Stimulated activated CD4-positive, alpha-beta T cell treated with anti-CD3 and anti-CD28 coated beads, Interleukin-1b, Interleukin-23, amount 100 ng/mL, for 48 hours (primary cell): ENCODE results near the gene OR4M1.
"Not testable (repeated sequence)": the region's sequence is repeated elsewhere in the genome, so short reads cannot be mapped to it uniquely, and the experiment has no call there.

ENCODE experiments used
- DNase-seq: peaks from one replicate; pipeline ENCODE4 v3.0.0-alpha.2; 2020

OR4M1 gene

GRCh38 chr14:19773204-19773603 is at the start of gene OR4M1:
Gene OR4M1, plus strand, starts transcription at chr14:19773504. Its CDS starts 6,819 bp downstream, at chr14:19780323.
- DNase-seq: not testable (repeated sequence)

GRCh38 chr14:19729359-19729758 is 43.9 kb upstream of the OR4M1 start:
- DNase-seq: no peak

GRCh38 chr14:19729763-19730162 is 43.5 kb upstream of the OR4M1 start:
- DNase-seq: no peak

GRCh38 chr14:19733893-19734292 is 39.4 kb upstream of the OR4M1 start:
- DNase-seq: not testable (repeated sequence)

- DNase-seq: no peak
Measured at GRCh38 chr14:19743256-19743655, 30.0 kb upstream of the OR4M1 start, which contains the start of gene OR4Q3. Gene OR4Q3, plus strand, starts transcription at chr14:19743571.

- not testable (repeated sequence) for DNase-seq
Measured at GRCh38 chr14:19752316-19752715, 21.0 kb upstream of the OR4M1 start.

GRCh38 chr14:19754172-19754571 is 19.1 kb upstream of the OR4M1 start:
- DNase-seq: no peak

- DNase-seq: not testable (repeated sequence)
Measured at GRCh38 chr14:19771491-19771890, 1.8 kb upstream of the OR4M1 start.

- DNase-seq: no peak
Measured at GRCh38 chr14:19771895-19772430, 1.3 kb upstream of the OR4M1 start.

GRCh38 chr14:19772454-19772853 is 850 bp upstream of the OR4M1 start:
- not testable (repeated sequence) for DNase-seq

GRCh38 chr14:19775587-19775986 is 2.3 kb downstream of the OR4M1 start:
- DNase-seq: no peak

- DNase-seq: not testable (repeated sequence)
Measured at GRCh38 chr14:19785848-19786247, 12.5 kb downstream of the OR4M1 start.

GRCh38 chr14:19787318-19787717 is 14.0 kb downstream of the OR4M1 start:
- not testable (repeated sequence) for DNase-seq

- not testable (repeated sequence) for DNase-seq
Measured at GRCh38 chr14:19788150-19788549, 14.8 kb downstream of the OR4M1 start.

GRCh38 chr14:19796520-19797108 is 23.3 kb downstream of the OR4M1 start:
- not testable (repeated sequence) for DNase-seq

- no peak for DNase-seq
Measured at GRCh38 chr14:19799880-19800279, 26.6 kb downstream of the OR4M1 start.

- DNase-seq: no peak
Measured at GRCh38 chr14:19800282-19801117, 27.2 kb downstream of the OR4M1 start.

GRCh38 chr14:19801118-19801464 is 27.8 kb downstream of the OR4M1 start:
- no peak for DNase-seq

GRCh38 chr14:19803470-19803869 is 30.2 kb downstream of the OR4M1 start, which contains the start of gene OR4N2:
Gene OR4N2, plus strand, starts transcription at chr14:19803770. Its CDS starts 23,679 bp downstream, at chr14:19827449.
- DNase-seq: not testable (repeated sequence)

GRCh38 chr14:19813171-19813920 is 40.0 kb downstream of the OR4M1 start:
- not testable (repeated sequence) for DNase-seq

- DNase-seq: not testable (repeated sequence)
Measured at GRCh38 chr14:19819879-19820278, 46.6 kb downstream of the OR4M1 start.

- not testable (repeated sequence) for DNase-seq
Measured at GRCh38 chr14:19821016-19821415, 47.7 kb downstream of the OR4M1 start.

GRCh38 chr14:19823178-19823577 is 49.9 kb downstream of the OR4M1 start:
- DNase-seq: no peak
